ENCODE measurements around the gene KIRREL2. TPM values are rescaled to one million over a fixed set of nuclear protein-coding genes. Genes with fewer than 3 reads are reported as not detected.
"Not testable (repeated sequence)": the region's sequence is repeated elsewhere in the genome, so short reads cannot be mapped to it uniquely, and the experiment has no call there.

The KIRREL2 gene
- total RNA-seq, 1 experiment from 2014 or later, result 5.0 TPM

GRCh38 chr19:35869327-35870123 lies 12.8 kb downstream of the KIRREL2 start:
- BruUV-seq (replicated peaks), result no TSS peak
- TF ChIP-seq, protein P1, sequence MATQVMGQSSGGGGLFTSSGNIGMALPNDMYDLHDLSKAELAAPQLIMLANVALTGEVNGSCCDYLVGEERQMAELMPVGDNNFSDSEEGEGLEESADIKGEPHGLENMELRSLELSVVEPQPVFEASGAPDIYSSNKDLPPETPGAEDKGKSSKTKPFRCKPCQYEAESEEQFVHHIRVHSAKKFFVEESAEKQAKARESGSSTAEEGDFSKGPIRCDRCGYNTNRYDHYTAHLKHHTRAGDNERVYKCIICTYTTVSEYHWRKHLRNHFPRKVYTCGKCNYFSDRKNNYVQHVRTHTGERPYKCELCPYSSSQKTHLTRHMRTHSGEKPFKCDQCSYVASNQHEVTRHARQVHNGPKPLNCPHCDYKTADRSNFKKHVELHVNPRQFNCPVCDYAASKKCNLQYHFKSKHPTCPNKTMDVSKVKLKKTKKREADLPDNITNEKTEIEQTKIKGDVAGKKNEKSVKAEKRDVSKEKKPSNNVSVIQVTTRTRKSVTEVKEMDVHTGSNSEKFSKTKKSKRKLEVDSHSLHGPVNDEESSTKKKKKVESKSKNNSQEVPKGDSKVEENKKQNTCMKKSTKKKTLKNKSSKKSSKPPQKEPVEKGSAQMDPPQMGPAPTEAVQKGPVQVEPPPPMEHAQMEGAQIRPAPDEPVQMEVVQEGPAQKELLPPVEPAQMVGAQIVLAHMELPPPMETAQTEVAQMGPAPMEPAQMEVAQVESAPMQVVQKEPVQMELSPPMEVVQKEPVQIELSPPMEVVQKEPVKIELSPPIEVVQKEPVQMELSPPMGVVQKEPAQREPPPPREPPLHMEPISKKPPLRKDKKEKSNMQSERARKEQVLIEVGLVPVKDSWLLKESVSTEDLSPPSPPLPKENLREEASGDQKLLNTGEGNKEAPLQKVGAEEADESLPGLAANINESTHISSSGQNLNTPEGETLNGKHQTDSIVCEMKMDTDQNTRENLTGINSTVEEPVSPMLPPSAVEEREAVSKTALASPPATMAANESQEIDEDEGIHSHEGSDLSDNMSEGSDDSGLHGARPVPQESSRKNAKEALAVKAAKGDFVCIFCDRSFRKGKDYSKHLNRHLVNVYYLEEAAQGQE (IDR thresholded peaks at IDR 0.05; ENCODE audit: insufficient read depth in 1 of 2, low read depth in 2 of 2, low read length in 1 of 2), result no peak
- TF ChIP-seq POLR2AphosphoS5 (IDR thresholded peaks at IDR 0.05; ENCODE audit: low read depth, low read length) (no peak; the same call in 1 of the 2 replicates), SIN3A (IDR thresholded peaks at IDR 0.05; ENCODE audit: borderline replicate concordance, insufficient read depth, low read depth, low read length) (no peak)
- H3K4me1 ChIP-seq (ENCODE audit: control insufficient read depth, insufficient read depth, low read length), result peaks cover 9% of the 10 kb centered on the region
- H3K27me3 ChIP-seq (ENCODE audit: control insufficient read depth, insufficient read depth, low read length), result no peaks in the 10 kb centered on the region
- CTCF ChIA-PET, result interaction anchor here (0.6 to 0.9 kb wide), 6 partner anchors 12 to 356 kb away, joined by 3 to 8 read pairs (median 4); partner anchors contain the start of genes COX6B1 and DMKN
- H3K36me3 ChIP-seq (ENCODE audit: control insufficient read depth, insufficient read depth, low read length), result no peaks in the 10 kb centered on the region
- ATAC-seq (peak; percentile 91), DNase-seq (ENCODE audit: low read depth, low spot score) (peak; percentile 93)
- H3K27ac ChIP-seq (ENCODE audit: low read length), result peak overlapping the region; percentile 61
- POLR2A ChIA-PET, result interaction anchor here (0.6 kb wide), 3 partner anchors 107 to 560 kb away, joined by 3 to 5 read pairs (median 4); no protein-coding TSS in a partner anchor
- no peaks in the 10 kb centered on the region for H3K9me3 ChIP-seq (ENCODE audit: control insufficient read depth, insufficient read depth, low read depth, low read length)
- in situ Hi-C loops (cut with HindIII; ENCODE audit: low pct_unique_long_range_greater_than_20kb, low sequenced_read_pairs) (no loop called here), intact Hi-C loops (cut with micrococcal nuclease; ENCODE audit: unreplicated experiment) (no loop called here)
- peak overlapping the region; percentile 53 to 89 for H3K4me3 ChIP-seq (ENCODE audit: low read depth in 2 of 2, low read length in 2 of 2)

- in situ Hi-C loops (cut with HindIII; ENCODE audit: low pct_unique_long_range_greater_than_20kb, low sequenced_read_pairs); intact Hi-C loops (cut with micrococcal nuclease; ENCODE audit: unreplicated experiment); H3K36me3 ChIP-seq (ENCODE audit: control insufficient read depth, insufficient read depth, low read length); DNase-seq (ENCODE audit: low read depth, low spot score); H3K27me3 ChIP-seq (ENCODE audit: control insufficient read depth, insufficient read depth, low read length); H3K4me1 ChIP-seq (ENCODE audit: control insufficient read depth, insufficient read depth, low read length); H3K9me3 ChIP-seq (ENCODE audit: control insufficient read depth, insufficient read depth, low read depth, low read length); BruUV-seq (replicated peaks): not testable (repeated sequence)
- Histone ChIP-seq H3K27ac (ENCODE audit: low read length) (peak overlapping the region; percentile 61), H3K4me3 (ENCODE audit: low read depth in 2 of 2, low read length in 2 of 2) (peak overlapping the region; percentile 53 to 89)
- peak; percentile 7 for ATAC-seq
- ChIA-PET POLR2A (interaction anchor here (0.7 kb wide), 1 partner anchor 64 kb away, joined by 4 read pairs; no protein-coding TSS in a partner anchor), CTCF (interaction anchor here (0.6 to 0.9 kb wide), 5 partner anchors 26 to 357 kb away, joined by 3 to 8 read pairs (median 3); partner anchors contain the start of genes COX6B1 and DMKN)
These were observed 13.5 kb downstream of the KIRREL2 start for GRCh38 chr19:35870124-35870736.

GRCh38 chr19:35870798-35871197 lies 14.1 kb downstream of the KIRREL2 start:
- in situ Hi-C loops (cut with HindIII; ENCODE audit: low pct_unique_long_range_greater_than_20kb, low sequenced_read_pairs) (no loop called here), intact Hi-C loops (cut with micrococcal nuclease; ENCODE audit: unreplicated experiment) (no loop called here)
- no peaks in the 10 kb centered on the region for H3K27me3 ChIP-seq (ENCODE audit: control insufficient read depth, insufficient read depth, low read length)
- ChIA-PET CTCF (interaction anchor here (0.6 to 0.9 kb wide), 3 partner anchors 13 to 82 kb away, joined by 3 read pairs; no protein-coding TSS in a partner anchor), POLR2A (interaction anchor here (0.7 kb wide), 1 partner anchor 63 kb away, joined by 4 read pairs; no protein-coding TSS in a partner anchor)
- H3K9me3 ChIP-seq (ENCODE audit: control insufficient read depth, insufficient read depth, low read depth, low read length), result no peaks in the 10 kb centered on the region
- DNase-seq (ENCODE audit: low read depth, low spot score) (no peak), ATAC-seq (no peak)
- BruUV-seq (replicated peaks), result no TSS peak
- H3K4me3 ChIP-seq (ENCODE audit: low read depth in 2 of 2, low read length in 2 of 2), result no peak overlapping the region
- TF ChIP-seq, protein P2, sequence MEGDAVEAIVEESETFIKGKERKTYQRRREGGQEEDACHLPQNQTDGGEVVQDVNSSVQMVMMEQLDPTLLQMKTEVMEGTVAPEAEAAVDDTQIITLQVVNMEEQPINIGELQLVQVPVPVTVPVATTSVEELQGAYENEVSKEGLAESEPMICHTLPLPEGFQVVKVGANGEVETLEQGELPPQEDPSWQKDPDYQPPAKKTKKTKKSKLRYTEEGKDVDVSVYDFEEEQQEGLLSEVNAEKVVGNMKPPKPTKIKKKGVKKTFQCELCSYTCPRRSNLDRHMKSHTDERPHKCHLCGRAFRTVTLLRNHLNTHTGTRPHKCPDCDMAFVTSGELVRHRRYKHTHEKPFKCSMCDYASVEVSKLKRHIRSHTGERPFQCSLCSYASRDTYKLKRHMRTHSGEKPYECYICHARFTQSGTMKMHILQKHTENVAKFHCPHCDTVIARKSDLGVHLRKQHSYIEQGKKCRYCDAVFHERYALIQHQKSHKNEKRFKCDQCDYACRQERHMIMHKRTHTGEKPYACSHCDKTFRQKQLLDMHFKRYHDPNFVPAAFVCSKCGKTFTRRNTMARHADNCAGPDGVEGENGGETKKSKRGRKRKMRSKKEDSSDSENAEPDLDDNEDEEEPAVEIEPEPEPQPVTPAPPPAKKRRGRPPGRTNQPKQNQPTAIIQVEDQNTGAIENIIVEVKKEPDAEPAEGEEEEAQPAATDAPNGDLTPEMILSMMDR (IDR thresholded peaks at IDR 0.05), result no peak
- no peak for TF ChIP-seq POLR2AphosphoS5 (IDR thresholded peaks at IDR 0.05; ENCODE audit: low read depth, low read length)
- no peak for TF ChIP-seq SIN3A (IDR thresholded peaks at IDR 0.05; ENCODE audit: borderline replicate concordance, insufficient read depth, low read depth, low read length)
- TF ChIP-seq, protein P1 (IDR thresholded peaks at IDR 0.05; ENCODE audit: insufficient read depth in 1 of 2, low read depth in 2 of 2, low read length in 1 of 2), result no peak
- TF ChIP-seq TCF7L2 (IDR thresholded peaks at IDR 0.05; ENCODE audit: low read depth, low read length), result no peak
- H3K27ac ChIP-seq (ENCODE audit: low read length), result no peak overlapping the region
- peaks cover 9% of the 10 kb centered on the region for H3K4me1 ChIP-seq (ENCODE audit: control insufficient read depth, insufficient read depth, low read length)
- no peaks in the 10 kb centered on the region for H3K36me3 ChIP-seq (ENCODE audit: control insufficient read depth, insufficient read depth, low read length)
